SU-DHL-6 (cell line): ENCODE results near the gene KCNK3.

Source experiments
- H2AFZ ChIP-seq: fragments of 200-600 bp; sonication (generic); 2 replicates; pipeline ENCODE4 v1.6.1; 2014; ENCODE audit warnings: low read depth, mild to moderate bottlenecking, moderate library complexity, mixed read lengths, antibody characterized with exemption, low read length; ENCODE audit not compliant: severe bottlenecking
- H3F3A ChIP-seq: fragments of 200-600 bp; shearing (Covaris generic); 2 replicates; pipeline ENCODE4 v1.6.0; 2016; ENCODE audit warnings: antibody characterized with exemption, mild to moderate bottlenecking; ENCODE audit not compliant: insufficient read depth
- H3K27ac ChIP-seq: fragments of 200-600 bp; sonication (generic); 2 replicates; pipeline ENCODE4 v1.5.1; 2016; ENCODE audit warnings: low read depth, mild to moderate bottlenecking, low read length, moderate library complexity, mixed read lengths
- H3K27me3 ChIP-seq: fragments of 200-600 bp; sonication (generic), shearing (Covaris generic); 2 replicates; pipeline ENCODE4 v1.6.0; 2014; ENCODE audit warnings: mild to moderate bottlenecking, low read length
- H3K36me3 ChIP-seq: fragments of 200-600 bp; sonication (generic); 2 replicates; pipeline ENCODE4 v1.6.1; 2014; ENCODE audit warnings: mild to moderate bottlenecking, low read length, mixed read lengths
- H3K4me2 ChIP-seq: fragments of 300-600, 200-600 bp; shearing (Covaris generic), sonication (generic); 2 replicates; pipeline ENCODE4 v1.6.0; 2014; ENCODE audit warnings: low read length, low read depth, mild to moderate bottlenecking; ENCODE audit not compliant: poor library complexity, severe bottlenecking
- H3K4me3 ChIP-seq: fragments of 200-600 bp; sonication (generic); 2 replicates; pipeline ENCODE4 v1.5.1; 2014; ENCODE audit warnings: antibody characterized with exemption, low read length, mild to moderate bottlenecking, mixed read lengths; ENCODE audit not compliant: insufficient read depth, poor library complexity, severe bottlenecking
- H3K79me2 ChIP-seq: fragments of 200-600 bp; sonication (generic); 2 replicates; pipeline ENCODE4 v1.6.1; 2014; ENCODE audit warnings: mild to moderate bottlenecking, low read length, moderate library complexity; ENCODE audit not compliant: insufficient read depth
- H3K9ac ChIP-seq: fragments of 200-600 bp; sonication (generic); 2 replicates; pipeline ENCODE4 v1.7.0; 2014; ENCODE audit warnings: mild to moderate bottlenecking, low read length
- H3K9me2 ChIP-seq: fragments of 200-600 bp; sonication (generic); replicated peaks from 2 replicates; pipeline ENCODE4 v1.6.1; 2014; ENCODE audit warnings: low read length; ENCODE audit not compliant: insufficient read depth
- H3K9me3 ChIP-seq: fragments of 200-600 bp; sonication (generic); 2 replicates; pipeline ENCODE4 v1.6.1; 2014; ENCODE audit warnings: low read length, mixed read lengths; ENCODE audit not compliant: insufficient read depth
- H4K20me1 ChIP-seq: fragments of 200-600 bp; sonication (generic); 2 replicates; pipeline ENCODE4 v1.6.1; 2014; ENCODE audit warnings: low read depth, mild to moderate bottlenecking, antibody characterized with exemption, low read length, moderate library complexity, mixed read lengths
- EZH2phosphoT487 ChIP-seq: fragments of 200-600 bp; sonication (generic), shearing (Covaris generic); conservative IDR thresholded peaks from 2 replicates; pipeline ENCODE4 v1.6.1; 2018; ENCODE audit warnings: mild to moderate bottlenecking, antibody characterized with exemption, low read length, moderate library complexity, mixed read lengths
- TF ChIP-seq, protein P1 (sequence below): fragments of 200-600 bp; sonication (generic); IDR thresholded peaks from one replicate; pipeline ENCODE4 v1.5.1; 2017; ENCODE audit warnings: antibody characterized with exemption, mild to moderate bottlenecking, low read length, moderate library complexity; ENCODE audit not compliant: insufficient read depth, poor library complexity, severe bottlenecking

The KCNK3 gene

DNA sequence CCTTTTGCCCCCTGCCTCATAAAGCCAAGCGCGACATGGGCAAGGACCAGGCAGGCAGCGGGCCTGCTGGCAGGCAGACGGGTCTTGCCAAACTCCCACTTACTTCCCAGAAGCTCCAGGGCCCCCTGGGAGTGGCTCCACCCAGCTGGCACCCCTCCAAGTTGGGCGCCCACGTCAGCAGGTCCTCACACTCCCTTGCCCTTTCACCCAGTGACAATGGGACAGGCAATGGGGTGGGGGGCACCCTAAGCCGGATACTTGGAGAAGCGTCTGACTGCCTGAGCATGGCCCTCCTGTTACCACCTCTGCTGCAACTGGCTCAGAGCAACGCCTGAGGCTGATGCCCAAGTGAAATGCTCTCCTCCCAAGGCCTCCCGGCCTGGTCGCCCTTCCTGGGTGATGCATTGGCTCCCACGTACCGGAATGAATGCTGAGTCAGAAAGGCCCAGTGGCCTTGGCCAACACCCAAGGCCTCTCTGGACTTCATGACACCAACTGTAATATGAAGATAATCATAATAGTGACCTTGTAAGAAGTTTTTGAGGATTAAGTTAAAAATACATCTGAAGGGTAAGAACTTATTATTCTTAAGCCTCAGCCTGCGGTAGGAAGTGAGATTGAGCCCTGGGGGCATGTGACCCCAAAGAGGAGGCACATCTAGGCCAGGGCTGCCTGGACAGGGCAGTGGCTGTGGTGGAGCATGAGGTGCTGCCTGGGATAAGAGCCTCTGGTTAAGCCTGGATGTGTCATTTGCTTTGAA, 31.6 kb downstream of the KCNK3 start:
- no peaks in the 10 kb centered on the region for H3F3A ChIP-seq
- TF ChIP-seq, protein P1, sequence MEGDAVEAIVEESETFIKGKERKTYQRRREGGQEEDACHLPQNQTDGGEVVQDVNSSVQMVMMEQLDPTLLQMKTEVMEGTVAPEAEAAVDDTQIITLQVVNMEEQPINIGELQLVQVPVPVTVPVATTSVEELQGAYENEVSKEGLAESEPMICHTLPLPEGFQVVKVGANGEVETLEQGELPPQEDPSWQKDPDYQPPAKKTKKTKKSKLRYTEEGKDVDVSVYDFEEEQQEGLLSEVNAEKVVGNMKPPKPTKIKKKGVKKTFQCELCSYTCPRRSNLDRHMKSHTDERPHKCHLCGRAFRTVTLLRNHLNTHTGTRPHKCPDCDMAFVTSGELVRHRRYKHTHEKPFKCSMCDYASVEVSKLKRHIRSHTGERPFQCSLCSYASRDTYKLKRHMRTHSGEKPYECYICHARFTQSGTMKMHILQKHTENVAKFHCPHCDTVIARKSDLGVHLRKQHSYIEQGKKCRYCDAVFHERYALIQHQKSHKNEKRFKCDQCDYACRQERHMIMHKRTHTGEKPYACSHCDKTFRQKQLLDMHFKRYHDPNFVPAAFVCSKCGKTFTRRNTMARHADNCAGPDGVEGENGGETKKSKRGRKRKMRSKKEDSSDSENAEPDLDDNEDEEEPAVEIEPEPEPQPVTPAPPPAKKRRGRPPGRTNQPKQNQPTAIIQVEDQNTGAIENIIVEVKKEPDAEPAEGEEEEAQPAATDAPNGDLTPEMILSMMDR: no peak
- no peak for TF ChIP-seq EZH2phosphoT487
- H4K20me1 ChIP-seq: no peaks in the 10 kb centered on the region
- no peak overlapping the region for H3K9ac ChIP-seq
- H3K27me3 ChIP-seq: no peaks in the 10 kb centered on the region
- no peaks in the 10 kb centered on the region for H3K9me2 ChIP-seq
- H2AFZ ChIP-seq: no peak overlapping the region
- H3K9me3 ChIP-seq: no peaks in the 10 kb centered on the region
- no peaks in the 10 kb centered on the region for H3K36me3 ChIP-seq
- H3K79me2 ChIP-seq: no peaks in the 10 kb centered on the region
- no peak overlapping the region for H3K27ac ChIP-seq
- H3K4me3 ChIP-seq: no peak overlapping the region
- no peak overlapping the region for H3K4me2 ChIP-seq

DNA sequence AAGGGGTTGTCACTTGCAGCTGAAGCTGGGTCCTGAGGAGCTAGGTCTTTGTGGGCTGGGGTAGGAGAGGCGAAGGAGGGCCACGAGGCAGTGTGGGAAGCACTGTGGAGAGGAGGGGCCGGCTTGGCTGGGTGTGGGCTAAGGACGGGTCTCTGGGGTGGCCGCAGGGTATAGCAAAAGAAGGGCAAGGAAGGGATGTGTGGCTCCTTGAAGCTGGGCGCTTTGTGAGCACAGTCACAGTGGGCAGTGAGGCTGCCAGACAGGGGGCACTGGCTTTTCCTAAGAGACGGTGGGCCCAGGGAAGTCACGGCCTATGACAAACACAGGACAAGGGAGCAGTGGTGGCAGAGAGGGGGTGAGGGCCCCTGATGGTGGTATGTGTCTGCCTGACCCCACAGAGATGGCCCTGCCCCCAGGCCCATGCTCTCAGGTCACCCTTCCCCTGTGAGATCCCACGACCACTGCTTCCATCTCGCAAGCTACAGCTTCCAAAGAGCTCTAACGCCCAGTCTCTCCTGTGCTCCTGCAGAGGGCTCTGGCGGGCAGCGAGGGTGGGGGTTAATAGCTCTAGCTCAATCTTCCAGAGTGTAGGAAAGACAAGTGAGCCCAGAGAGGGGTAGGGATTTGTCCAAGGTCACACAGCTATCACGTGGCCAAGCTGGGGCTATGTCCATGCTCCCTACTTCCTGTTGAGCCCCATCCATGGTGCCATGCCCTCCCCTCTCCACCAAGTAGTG, 32.4 kb downstream of the KCNK3 start:
- Histone ChIP-seq H3K27me3 (no peaks in the 10 kb centered on the region), H3K9ac (no peak overlapping the region), H3K79me2 (no peaks in the 10 kb centered on the region), H3K27ac (no peak overlapping the region), H3K4me3 (no peak overlapping the region), H3F3A (no peaks in the 10 kb centered on the region), H3K9me2 (no peaks in the 10 kb centered on the region), H4K20me1 (no peaks in the 10 kb centered on the region), H2AFZ (no peak overlapping the region), H3K36me3 (no peaks in the 10 kb centered on the region), H3K4me2 (no peak overlapping the region), H3K9me3 (no peaks in the 10 kb centered on the region)
- TF ChIP-seq EZH2phosphoT487: no peak
- TF ChIP-seq, protein P1: no peak

DNA sequence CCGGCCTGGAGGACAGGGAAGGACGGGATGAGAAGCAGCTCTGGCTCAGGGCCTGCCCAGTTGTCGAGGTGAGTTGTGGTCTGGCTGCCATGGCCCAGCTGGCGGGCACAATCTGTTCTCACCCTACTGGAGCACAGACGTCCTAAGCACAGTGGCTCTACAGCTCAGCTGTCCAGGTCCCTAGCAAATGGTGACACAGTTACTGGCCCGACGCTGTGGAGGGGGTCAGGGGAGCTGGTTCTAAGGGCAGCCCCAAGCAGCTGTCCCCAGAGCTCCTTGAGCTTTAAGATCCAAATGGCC, 32.9 kb downstream of the KCNK3 start:
- no peaks in the 10 kb centered on the region for H3K36me3 ChIP-seq
- H3K9me2 ChIP-seq: no peaks in the 10 kb centered on the region
- no peak overlapping the region for H3K4me2 ChIP-seq
- H3K9ac ChIP-seq: no peak overlapping the region
- no peaks in the 10 kb centered on the region for H3F3A ChIP-seq
- H3K27ac ChIP-seq: no peak overlapping the region
- TF ChIP-seq, protein P1: no peak
- TF ChIP-seq EZH2phosphoT487: no peak
- no peaks in the 10 kb centered on the region for H3K27me3 ChIP-seq
- H2AFZ ChIP-seq: no peak overlapping the region
- H3K9me3 ChIP-seq: no peaks in the 10 kb centered on the region
- no peak overlapping the region for H3K4me3 ChIP-seq
- no peaks in the 10 kb centered on the region for H4K20me1 ChIP-seq
- H3K79me2 ChIP-seq: no peaks in the 10 kb centered on the region
